Myometrial cell (primary cell): ENCODE results near the gene KIAA0586. TPM values are rescaled to one million over a fixed set of nuclear protein-coding genes. Genes with fewer than 3 reads are reported as not detected.

Experiments used
- total RNA-seq: library from RNA; depleted of rRNA; stranded (reverse); fragments of >200 nt; gene quantifications from 2 replicates; pipeline ENCODE4 v1.2.3, GENCODE V29; 2015

The KIAA0586 gene
- total RNA-seq, result 17.3 and 31.9 TPM in 2 replicates

GRCh38 chr14:58427281-58428117 lies at the start of gene KIAA0586, which contains the start of gene TIMM9:
Gene KIAA0586 (plus strand): TSS chr14:58427719. CDS start chr14:58428265, 546 bp downstream.
Gene TIMM9 (minus strand): TSS chr14:58427531. CDS start chr14:58411945, 15,586 bp downstream.

GRCh38 chr14:58395812-58396788 lies 31.4 kb upstream of the KIAA0586 start, which contains the start of gene TOMM20L:
Gene TOMM20L (plus strand): TSS chr14:58395930. CDS start chr14:58395958, 28 bp downstream.

Other genes starting within 250 kb of the KIAA0586 start
- gene ACTR10, start 227.6 kb upstream of the KIAA0586 start, total RNA-seq, result 52.1 and 80.7 TPM in 2 replicates
- gene PSMA3, start 182.9 kb upstream of the KIAA0586 start, total RNA-seq, result 138 and 160 TPM in 2 replicates
- 3.0 and 8.6 TPM in 2 replicates for gene ARID4A, start 129.2 kb upstream of the KIAA0586 start, total RNA-seq
- gene TOMM20L, start 31.8 kb upstream of the KIAA0586 start, total RNA-seq, result not detected in 2 replicates
- 68.2 and 85.0 TPM in 2 replicates for gene TIMM9, start 188 bp upstream of the KIAA0586 start, total RNA-seq
- 0.29 and 2.1 TPM in 2 replicates for gene DACT1, start 210.2 kb downstream of the KIAA0586 start, total RNA-seq